DOHH2 (cell line): ENCODE measurements around the gene TBX20.
"Not testable (repeated sequence)": the region's sequence is repeated elsewhere in the genome, so short reads cannot be mapped to it uniquely, and the experiment has no call there.

Source experiments
- CTCF ChIP-seq: fragments of 200-600 bp; sonication (generic); IDR thresholded peaks from one replicate; pipeline ENCODE4 v1.5.1; 2014; ENCODE audit warnings: antibody characterized with exemption, mild to moderate bottlenecking, low read depth, low read length; ENCODE audit not compliant: poor library complexity, severe bottlenecking
- EZH2phosphoT487 ChIP-seq: fragments of 200-600 bp; sonication (generic); IDR thresholded peaks from 2 replicates; pipeline ENCODE4 v1.6.1; 2017; ENCODE audit warnings: borderline replicate concordance, mild to moderate bottlenecking, antibody characterized with exemption, low read length, moderate library complexity, mixed read lengths

GRCh38 chr7:35161059-35161740, 92.7 kb downstream of the TBX20 start:
- not testable (repeated sequence) for TF ChIP-seq CTCF, EZH2phosphoT487
